ENCODE data around the gene GBX1. TPM values are rescaled to one million over a fixed set of nuclear protein-coding genes. Genes with fewer than 3 reads are reported as not detected.

The GBX1 gene
- total RNA-seq, 1 donor from 2014 or later, result not detected

- TF ChIP-seq CTCF (conservative IDR thresholded peaks at IDR 0.05; ENCODE audit: low read depth, low read length), result no peak
- no peak for DNase-seq (ENCODE audit: low read depth)
These were observed 5.7 kb downstream of the GBX1 start for GRCh38 chr7:151161757-151162156.

GRCh38 chr7:151157645-151158329, 9.7 kb downstream of the GBX1 start:
- no peak for DNase-seq (ENCODE audit: low read depth)
- TF ChIP-seq CTCF (conservative IDR thresholded peaks at IDR 0.05; ENCODE audit: low read depth, low read length), result no peak
- H3K4me3 ChIP-seq (ENCODE audit: low read depth, low read length), result no peak overlapping the region

More at GRCh38 chr7:151161757-151162156, 5.7 kb downstream of the GBX1 start:
- H3K4me3 ChIP-seq (ENCODE audit: low read depth, low read length), result no peak overlapping the region

- no peak for DNase-seq (ENCODE audit: low read depth)
- no peak overlapping the region for H3K4me3 ChIP-seq (ENCODE audit: low read depth, low read length)
- peak; percentile 30 for TF ChIP-seq CTCF (conservative IDR thresholded peaks at IDR 0.05; ENCODE audit: low read depth, low read length)
These were observed 14.6 kb downstream of the GBX1 start for GRCh38 chr7:151152643-151153513.

- TF ChIP-seq CTCF (conservative IDR thresholded peaks at IDR 0.05; ENCODE audit: low read depth, low read length), result no peak
- H3K4me3 ChIP-seq (ENCODE audit: low read depth, low read length), result no peak overlapping the region
- DNase-seq (ENCODE audit: low read depth), result no peak
These were observed 17.1 kb downstream of the GBX1 start for GRCh38 chr7:151150388-151150787.

- no peak for TF ChIP-seq CTCF (conservative IDR thresholded peaks at IDR 0.05; ENCODE audit: low read depth, low read length)
- H3K4me3 ChIP-seq (ENCODE audit: low read depth, low read length), result no peak overlapping the region
These were observed 18.9 kb downstream of the GBX1 start for GRCh38 chr7:151148319-151149259.

GRCh38 chr7:151146761-151147160, 20.7 kb downstream of the GBX1 start:
- TF ChIP-seq CTCF (conservative IDR thresholded peaks at IDR 0.05; ENCODE audit: low read depth, low read length), result no peak
- no peak for DNase-seq (ENCODE audit: low read depth)
- H3K4me3 ChIP-seq (ENCODE audit: low read depth, low read length), result no peak overlapping the region

More at GRCh38 chr7:151148319-151149259, 18.9 kb downstream of the GBX1 start:
- DNase-seq (ENCODE audit: low read depth), result no peak
